H1 (cell line): Measurements from ENCODE around the gene TOMM34. TPM values are rescaled to one million over a fixed set of nuclear protein-coding genes. Genes with fewer than 3 reads are reported as not detected.

ENCODE experiments used
- EZH2 ChIP-seq: fragments of 200-600 bp; sonication (generic); IDR thresholded peaks from 2 replicates; pipeline ENCODE4 v1.7.1; 2012; ENCODE audit warnings: low read depth, mild to moderate bottlenecking, moderate library complexity, low read length, inconsistent platforms; ENCODE audit not compliant: severe bottlenecking
- KDM1A ChIP-seq: fragments of 200-600, 300-600 bp; sonication (generic); IDR thresholded peaks from 2 replicates; pipeline ENCODE4 v1.7.1; 2016; ENCODE audit warnings: mild to moderate bottlenecking, low read length, borderline replicate concordance
- TBP ChIP-seq: IDR thresholded peaks from 2 replicates; pipeline ENCODE4 v1.6.1; 2011; ENCODE audit warnings: low read depth, low read length, improper control_type of control experiment
- polyA plus RNA-seq, 7 experiments: library from polyadenylated mRNA; depleted of rRNA in 3 of 7; stranded (reverse) in 5 of 7; unstranded in 2 of 7; fragments of >200 nt in 5 of 7; fragments of 200-250 nt in 2 of 7; gene quantifications; 1 replicate in 5 of 7; 2 replicates in 1 of 7; 4 replicates in 1 of 7; pipeline versions ENCODE4 v1.2.1 to v1.2.3, GENCODE V29; 2011 to 2013; ENCODE audit warnings: missing spikeins in 2 of 7, mixed read lengths in 2 of 7
- total RNA-seq: library from RNA; stranded (reverse); fragmentation: NEBNext Ultra II Directional; extraction: Animal tissue kit (Norgen Biotek cat#: 25700); gene quantifications from 2 replicates; pipeline ENCODE4 v1.2.1, GENCODE V29; 2021
- TF ChIP-seq, protein P1 (sequence below): IDR thresholded peaks from 2 replicates; pipeline ENCODE4 v1.6.1; 2012; ENCODE audit warnings: low read length, inconsistent platforms

The TOMM34 gene
- total and polyA plus RNA-seq, 2 of the 8 experiments (the other 6 are each of a cell fraction or from before 2014, with no cell fraction given), result 32.1 to 35.1 TPM

DNA sequence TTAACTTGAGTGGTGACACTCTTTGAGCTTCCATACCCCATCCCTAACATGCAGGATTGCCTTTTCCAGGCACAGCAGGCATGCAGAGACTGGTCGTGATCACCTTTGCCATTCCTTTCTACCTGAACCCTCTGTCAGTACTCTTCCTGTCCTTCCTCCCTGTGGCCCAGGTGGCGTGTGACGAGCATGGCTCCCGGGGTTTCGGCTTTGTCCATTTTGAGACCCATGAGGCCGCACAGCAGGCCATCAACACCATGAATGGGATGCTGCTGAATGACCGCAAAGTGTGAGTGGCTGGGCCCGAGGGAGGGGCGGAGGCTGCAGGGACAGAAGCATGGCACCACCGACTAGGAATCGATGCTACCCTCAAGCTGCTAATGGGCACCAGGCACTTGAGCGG lies 43.6 kb downstream of the TOMM34 start (continued):
- TF ChIP-seq, protein P1, sequence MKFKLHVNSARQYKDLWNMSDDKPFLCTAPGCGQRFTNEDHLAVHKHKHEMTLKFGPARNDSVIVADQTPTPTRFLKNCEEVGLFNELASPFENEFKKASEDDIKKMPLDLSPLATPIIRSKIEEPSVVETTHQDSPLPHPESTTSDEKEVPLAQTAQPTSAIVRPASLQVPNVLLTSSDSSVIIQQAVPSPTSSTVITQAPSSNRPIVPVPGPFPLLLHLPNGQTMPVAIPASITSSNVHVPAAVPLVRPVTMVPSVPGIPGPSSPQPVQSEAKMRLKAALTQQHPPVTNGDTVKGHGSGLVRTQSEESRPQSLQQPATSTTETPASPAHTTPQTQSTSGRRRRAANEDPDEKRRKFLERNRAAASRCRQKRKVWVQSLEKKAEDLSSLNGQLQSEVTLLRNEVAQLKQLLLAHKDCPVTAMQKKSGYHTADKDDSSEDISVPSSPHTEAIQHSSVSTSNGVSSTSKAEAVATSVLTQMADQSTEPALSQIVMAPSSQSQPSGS, result no peak
- no peak for TF ChIP-seq KDM1A
- no peak for TF ChIP-seq EZH2
- no peak for TF ChIP-seq TBP
